Measurements from ENCODE around the gene EMC8. TPM values are rescaled to one million over a fixed set of nuclear protein-coding genes. Genes with fewer than 3 reads are reported as not detected.

Gene EMC8
- total RNA-seq = 10 to 100 TPM; 18.7 to 19.2 TPM
- polyA plus RNA-seq = 10 to 100 TPM; 14.5 to 23.0 TPM
- long read RNA-seq, donor 1, transcript EMC8-201 (5 exons, 1,962 nt) = major isoform, 54 of 83 reads
- long read RNA-seq, donor 1, transcript EMC8-202 (4 exons, 1,935 nt) = minor isoform, 23 of 83 reads
- long read RNA-seq, donor 1, partial matches to known transcripts = 1 of 83 reads
- long read RNA-seq, donor 1, other reads (novel, unspliced or antisense) = 5 of 83 reads
- long read RNA-seq, donor 2, transcript EMC8-202 (4 exons, 1,935 nt) = minor isoform, 6 of 20 reads
- long read RNA-seq, donor 2, transcript EMC8-201 (5 exons, 1,962 nt) = major isoform, 8 of 20 reads
- long read RNA-seq, donor 2, partial matches to known transcripts = 0 of 20 reads
- long read RNA-seq, donor 2, other reads (novel, unspliced or antisense) = 3 of 20 reads

DNA sequence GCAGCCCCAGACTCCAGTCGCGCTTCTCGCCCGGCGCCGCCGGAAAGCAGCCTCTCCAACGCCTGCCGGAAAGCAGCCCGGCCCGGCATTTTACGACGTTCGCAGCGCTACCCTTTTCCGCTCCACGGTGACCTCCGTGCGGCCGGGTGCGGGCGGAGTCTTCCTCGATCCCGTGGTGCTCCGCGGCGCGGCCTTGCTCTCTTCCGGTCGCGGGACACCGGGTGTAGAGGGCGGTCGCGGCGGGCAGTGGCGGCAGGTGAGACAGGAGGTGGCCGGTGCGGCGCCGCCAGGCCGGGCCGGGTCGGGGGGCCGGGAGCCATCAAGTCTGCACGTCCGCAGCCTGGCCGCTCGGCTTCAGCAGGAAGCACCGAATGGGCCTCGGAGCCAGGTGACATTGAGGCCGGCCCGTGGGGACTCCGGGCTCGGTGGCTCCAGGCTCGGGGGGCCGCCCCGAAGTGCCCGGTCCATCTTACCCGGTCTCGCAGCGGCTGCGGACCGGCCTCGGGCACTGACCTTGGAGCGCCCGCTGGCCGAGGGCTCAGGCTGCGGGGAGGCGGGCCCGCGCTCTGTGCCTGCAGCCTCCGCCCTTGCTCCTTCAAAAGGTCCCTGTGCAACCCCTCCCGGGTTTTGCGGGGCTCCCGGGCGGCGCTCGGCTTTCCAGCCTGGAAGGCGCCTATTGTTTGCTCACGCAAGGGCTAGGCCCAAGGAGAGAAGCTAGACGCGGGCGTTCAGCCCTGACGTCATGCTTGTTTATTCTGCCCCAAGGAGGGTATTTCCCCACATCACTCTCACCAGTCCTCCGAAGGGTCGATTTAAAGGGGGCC lies at the start of gene EMC8, which contains the start of gene COX4I1:
Gene EMC8, minus strand, starts transcription at position 48 of the 824 bp plus-strand sequence. CDS start 249 bp downstream, outside the sequence.
Gene COX4I1, plus strand, starts transcription at position 199 of the 824 bp plus-strand sequence. CDS start 1,511 bp downstream, outside the sequence.
- intact Hi-C loops (cut with DNase I) = no loop called here
- H3K36me3 ChIP-seq (ENCODE audit: control insufficient read depth in 1 of 2, insufficient read depth in 2 of 2, low read length in 1 of 2) = peaks cover 0 to 2% of the 10 kb centered on the region in 2 donors

DNA sequence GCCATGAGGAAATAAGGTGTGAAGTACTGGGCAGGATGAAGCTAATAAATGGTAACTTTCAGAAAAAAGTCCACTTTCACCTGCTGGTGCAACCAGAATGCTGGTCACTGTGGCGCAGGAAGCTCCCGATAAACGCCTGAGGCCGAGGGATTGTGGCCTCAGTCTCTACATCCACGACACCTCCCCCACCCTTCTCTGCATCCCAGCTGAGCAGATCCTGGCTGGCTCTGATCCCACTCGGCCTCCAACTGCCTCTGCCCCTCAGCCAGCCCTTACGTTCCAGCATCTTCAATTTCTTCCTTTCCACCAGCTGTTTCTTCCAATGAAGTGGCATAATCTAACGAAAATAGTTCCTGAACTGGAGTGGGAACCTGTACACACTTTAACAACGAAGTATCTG lies 49.6 kb upstream of the EMC8 start:
- DNase-seq (no peak), ATAC-seq (ENCODE audit: low FRiP score) (no peak)
- intact Hi-C loops (cut with DNase I) = no loop called here
- Histone ChIP-seq H3K27me3 (ENCODE audit: control insufficient read depth in 1 of 2, insufficient read depth in 2 of 2, low read length in 1 of 2) (no peaks in the 10 kb centered on the region), H3K36me3 (ENCODE audit: control insufficient read depth in 1 of 2, insufficient read depth in 2 of 2, low read length in 1 of 2) (no peaks in the 10 kb centered on the region), H3K27ac (ENCODE audit: low read depth in 1 of 2, low read length in 2 of 2) (no peak overlapping the region), H3K9me3 (ENCODE audit: control insufficient read depth, low read length) (no peaks in the 10 kb centered on the region), H3K4me1 (ENCODE audit: control insufficient read depth in 1 of 2, insufficient read depth in 2 of 2, low read length in 2 of 2) (no peaks in the 10 kb centered on the region), H3K4me3 (ENCODE audit: low read length in 2 of 2) (no peak overlapping the region)
- 31 to 32% methylated on average over 9 of the region's 9 CpGs for WGBS, 2 donors

More for the DNA sequence above, at the start of gene EMC8, which contains the start of gene COX4I1:
- Histone ChIP-seq H3K9me3 (ENCODE audit: control insufficient read depth, low read length) (no peaks in the 10 kb centered on the region), H3K27ac (ENCODE audit: low read depth in 1 of 2, low read length in 2 of 2) (no peak within 1 kb of the TSS), H3K27me3 (ENCODE audit: control insufficient read depth in 1 of 2, insufficient read depth in 2 of 2, low read length in 1 of 2) (no peaks in the 10 kb centered on the region), H3K4me3 (ENCODE audit: low read length in 2 of 2) (peak within 1 kb of the TSS; percentile 77 to 89), H3K4me1 (ENCODE audit: control insufficient read depth in 1 of 2, insufficient read depth in 2 of 2, low read length in 2 of 2) (no peaks in the 10 kb centered on the region)
- ATAC-seq (ENCODE audit: low FRiP score) (peak; percentile 96), DNase-seq (peak; percentile 97 to 99)
- WGBS, 2 donors = 0 to 1% methylated on average over 78 to 87 of the region's 87 CpGs

- Histone ChIP-seq H3K27me3 (ENCODE audit: control insufficient read depth in 1 of 2, insufficient read depth in 2 of 2, low read length in 1 of 2) (no peaks in the 10 kb centered on the region), H3K4me3 (ENCODE audit: low read length in 2 of 2) (no peak overlapping the region), H3K36me3 (ENCODE audit: control insufficient read depth in 1 of 2, insufficient read depth in 2 of 2, low read length in 1 of 2) (no peaks in the 10 kb centered on the region), H3K27ac (ENCODE audit: low read depth in 1 of 2, low read length in 2 of 2) (no peak overlapping the region), H3K9me3 (ENCODE audit: control insufficient read depth, low read length) (no peaks in the 10 kb centered on the region), H3K4me1 (ENCODE audit: control insufficient read depth in 1 of 2, insufficient read depth in 2 of 2, low read length in 2 of 2) (no peaks in the 10 kb centered on the region)
- DNase-seq (no peak), ATAC-seq (ENCODE audit: low FRiP score) (no peak)
- WGBS, 2 donors = 65 to 67% methylated on average over 39 of the region's 39 CpGs
- intact Hi-C loops (cut with DNase I) = no loop called here
Observed at GRCh38 chr16:85847681-85848601, 48.6 kb upstream of the EMC8 start.

DNA sequence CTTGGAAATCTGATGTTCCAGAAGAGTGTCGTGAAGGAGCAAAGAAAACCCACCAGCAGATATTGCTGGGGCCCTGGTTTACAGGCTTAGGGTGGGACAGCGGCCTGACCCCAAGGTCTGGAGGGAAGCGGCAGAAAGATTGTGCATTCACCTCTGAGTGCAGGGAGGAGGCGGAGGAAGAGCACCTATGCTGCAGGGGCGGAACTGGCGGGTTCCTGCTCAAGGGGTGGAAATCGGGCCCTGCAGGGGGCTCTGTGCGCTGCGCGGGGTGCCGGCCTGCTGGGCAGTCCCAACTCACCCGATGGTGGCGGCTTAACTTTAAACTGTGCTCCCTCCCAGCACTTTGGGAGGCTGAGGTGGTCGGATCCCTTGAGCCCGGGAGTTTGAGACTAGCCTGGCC lies 47.7 kb upstream of the EMC8 start:
- DNase-seq (no peak), ATAC-seq (ENCODE audit: low FRiP score) (no peak)
- 77 to 81% methylated on average over 15 of the region's 15 CpGs for WGBS, 2 donors
- H3K4me3 ChIP-seq (ENCODE audit: low read length in 2 of 2) = no peak overlapping the region
- no peaks in the 10 kb centered on the region for H3K4me1 ChIP-seq (ENCODE audit: control insufficient read depth in 1 of 2, insufficient read depth in 2 of 2, low read length in 2 of 2)
- H3K9me3 ChIP-seq (ENCODE audit: control insufficient read depth, low read length) = peaks cover 2% of the 10 kb centered on the region
- intact Hi-C loops (cut with DNase I) = no loop called here
- H3K27ac ChIP-seq (ENCODE audit: low read depth in 1 of 2, low read length in 2 of 2) = no peak overlapping the region
- H3K36me3 ChIP-seq (ENCODE audit: control insufficient read depth in 1 of 2, insufficient read depth in 2 of 2, low read length in 1 of 2) = no peaks in the 10 kb centered on the region
- H3K27me3 ChIP-seq (ENCODE audit: control insufficient read depth in 1 of 2, insufficient read depth in 2 of 2, low read length in 1 of 2) = no peaks in the 10 kb centered on the region

GRCh38 chr16:85846461-85846860 lies 47.1 kb upstream of the EMC8 start:
- WGBS, 2 donors = 79 to 80% methylated on average over 9 of the region's 9 CpGs
- no peak overlapping the region for H3K4me3 ChIP-seq (ENCODE audit: low read length in 2 of 2)
- H3K27ac ChIP-seq (ENCODE audit: low read depth in 1 of 2, low read length in 2 of 2) = no peak overlapping the region
- no peaks in the 10 kb centered on the region for H3K36me3 ChIP-seq (ENCODE audit: control insufficient read depth in 1 of 2, insufficient read depth in 2 of 2, low read length in 1 of 2)
- H3K9me3 ChIP-seq (ENCODE audit: control insufficient read depth, low read length) = peaks cover 2% of the 10 kb centered on the region
- ATAC-seq (ENCODE audit: low FRiP score) = no peak
- no peaks in the 10 kb centered on the region for H3K27me3 ChIP-seq (ENCODE audit: control insufficient read depth in 1 of 2, insufficient read depth in 2 of 2, low read length in 1 of 2)
- H3K4me1 ChIP-seq (ENCODE audit: control insufficient read depth in 1 of 2, insufficient read depth in 2 of 2, low read length in 2 of 2) = no peaks in the 10 kb centered on the region
- DNase-seq = peak in 1 of 2 donors; percentile 12
- intact Hi-C loops (cut with DNase I) = no loop called here

- Histone ChIP-seq H3K36me3 (ENCODE audit: control insufficient read depth in 1 of 2, insufficient read depth in 2 of 2, low read length in 1 of 2) (no peaks in the 10 kb centered on the region), H3K4me3 (ENCODE audit: low read length in 2 of 2) (no peak overlapping the region), H3K4me1 (ENCODE audit: control insufficient read depth in 1 of 2, insufficient read depth in 2 of 2, low read length in 2 of 2) (no peaks in the 10 kb centered on the region), H3K9me3 (ENCODE audit: control insufficient read depth, low read length) (peaks cover 2% of the 10 kb centered on the region), H3K27me3 (ENCODE audit: control insufficient read depth in 1 of 2, insufficient read depth in 2 of 2, low read length in 1 of 2) (no peaks in the 10 kb centered on the region), H3K27ac (ENCODE audit: low read depth in 1 of 2, low read length in 2 of 2) (no peak overlapping the region)
- DNase-seq (peak in 1 of 2 donors; percentile 39), ATAC-seq (ENCODE audit: low FRiP score) (no peak)
- intact Hi-C loops (cut with DNase I) = no loop called here
- 33 to 50% methylated on average over 20 of the region's 20 CpGs for WGBS, 2 donors
Observed at GRCh38 chr16:85845266-85845665, 45.9 kb upstream of the EMC8 start.

DNA sequence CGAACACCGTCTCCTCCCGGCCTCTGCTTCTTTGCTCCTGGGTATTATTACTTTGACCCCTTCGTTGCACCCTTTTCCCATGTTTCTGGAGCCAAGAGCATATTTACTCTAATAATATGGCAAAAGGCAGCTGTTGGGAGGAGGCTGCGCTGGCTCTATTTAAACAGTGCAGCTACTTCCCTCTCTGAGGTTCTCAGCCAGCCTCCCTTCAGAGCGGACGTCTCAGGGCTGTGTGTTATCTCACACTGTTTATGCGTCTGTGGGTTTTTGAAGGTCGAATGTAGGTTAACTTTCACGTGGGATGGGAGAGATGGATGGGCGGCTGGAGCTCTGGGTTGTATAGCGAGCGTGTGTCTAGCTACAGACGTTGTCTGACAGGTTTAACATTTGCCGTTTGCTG lies 45.4 kb upstream of the EMC8 start:
- 1 to 3% methylated on average over 15 of the region's 15 CpGs for WGBS, 2 donors

GRCh38 chr16:85844169-85844481 lies 44.8 kb upstream of the EMC8 start:
- Histone ChIP-seq H3K27me3 (ENCODE audit: control insufficient read depth in 1 of 2, insufficient read depth in 2 of 2, low read length in 1 of 2) (no peaks in the 10 kb centered on the region), H3K27ac (ENCODE audit: low read depth in 1 of 2, low read length in 2 of 2) (no peak overlapping the region), H3K4me1 (ENCODE audit: control insufficient read depth in 1 of 2, insufficient read depth in 2 of 2, low read length in 2 of 2) (no peaks in the 10 kb centered on the region), H3K9me3 (ENCODE audit: control insufficient read depth, low read length) (peaks cover 2% of the 10 kb centered on the region), H3K36me3 (ENCODE audit: control insufficient read depth in 1 of 2, insufficient read depth in 2 of 2, low read length in 1 of 2) (no peaks in the 10 kb centered on the region), H3K4me3 (ENCODE audit: low read length in 2 of 2) (no peak overlapping the region)
- DNase-seq = no peak
- intact Hi-C loops (cut with DNase I) = loop anchor here in 1 of 2 donors (5.0 kb wide), 1 partner anchor 188 kb away; no protein-coding TSS in a partner anchor
- no peak for ATAC-seq (ENCODE audit: low FRiP score)

More for the DNA sequence above, 45.4 kb upstream of the EMC8 start:
- DNase-seq (peak in 1 of 2 donors; percentile 34), ATAC-seq (ENCODE audit: low FRiP score) (no peak)
- H3K4me1 ChIP-seq (ENCODE audit: control insufficient read depth in 1 of 2, insufficient read depth in 2 of 2, low read length in 2 of 2) = no peaks in the 10 kb centered on the region
- H3K4me3 ChIP-seq (ENCODE audit: low read length in 2 of 2) = no peak overlapping the region
- no peak overlapping the region for H3K27ac ChIP-seq (ENCODE audit: low read depth in 1 of 2, low read length in 2 of 2)
- peaks cover 2% of the 10 kb centered on the region for H3K9me3 ChIP-seq (ENCODE audit: control insufficient read depth, low read length)
- no peaks in the 10 kb centered on the region for H3K36me3 ChIP-seq (ENCODE audit: control insufficient read depth in 1 of 2, insufficient read depth in 2 of 2, low read length in 1 of 2)
- H3K27me3 ChIP-seq (ENCODE audit: control insufficient read depth in 1 of 2, insufficient read depth in 2 of 2, low read length in 1 of 2) = no peaks in the 10 kb centered on the region
- intact Hi-C loops (cut with DNase I) = loop anchor here in 1 of 2 donors (5.0 kb wide), 1 partner anchor 188 kb away; no protein-coding TSS in a partner anchor
